ENCODE results near the gene CHCHD10.

Gene CHCHD10

DNA sequence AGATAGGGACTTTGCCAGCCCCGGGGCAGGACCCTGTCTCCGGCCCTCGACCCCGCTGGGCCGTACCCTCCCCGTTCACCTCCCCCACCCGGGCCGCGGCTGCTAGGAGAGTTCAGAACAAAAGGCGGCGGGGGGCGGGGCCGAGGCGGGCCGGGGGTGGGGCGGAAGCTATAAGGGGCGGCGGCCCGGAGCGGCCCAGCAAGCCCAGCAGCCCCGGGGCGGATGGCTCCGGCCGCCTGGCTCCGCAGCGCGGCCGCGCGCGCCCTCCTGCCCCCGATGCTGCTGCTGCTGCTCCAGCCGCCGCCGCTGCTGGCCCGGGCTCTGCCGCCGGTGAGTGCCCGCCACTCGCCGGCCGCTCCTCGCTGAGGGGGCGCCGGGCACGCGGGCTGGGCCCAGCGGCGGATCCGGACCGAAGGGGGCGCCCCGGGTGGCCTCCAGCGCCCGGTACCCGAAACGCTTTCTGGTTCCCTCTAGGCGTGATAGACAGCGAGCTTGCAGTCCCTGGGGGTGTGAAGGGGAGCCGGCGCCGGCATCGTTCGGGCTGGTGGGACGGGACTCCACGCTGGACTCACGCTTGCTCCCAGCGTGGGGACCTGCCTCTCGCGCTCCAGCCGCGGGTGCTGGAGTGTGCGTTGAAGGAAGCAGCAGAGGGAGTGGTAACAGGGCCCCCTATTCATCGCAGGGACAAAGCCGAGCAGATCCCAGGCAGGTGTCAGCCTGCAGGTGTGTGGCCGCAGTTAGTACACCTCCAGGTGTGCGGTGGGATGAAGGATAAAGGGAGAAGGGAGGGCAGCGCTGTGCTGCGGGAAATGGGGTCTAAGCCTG is 5.1 kb upstream of the CHCHD10 start, which contains the start of gene MMP11:
MMP11 (plus strand) TSS at position 201 of the 825 bp plus-strand sequence; CDS start at position 223, 22 bp downstream.
- Histone ChIP-seq H3K27ac (no peak within 1 kb of the TSS), H2AFZ (ENCODE audit: low read depth) (peak within 1 kb of the TSS; percentile 73), H4K20me1 (ENCODE audit: insufficient read depth) (no peaks in the 10 kb centered on the region), H3K79me2 (ENCODE audit: insufficient read depth, low read depth) (no peaks in the 10 kb centered on the region), H3K4me3 (IDR thresholded peaks at IDR 0.05; ENCODE audit: insufficient read depth, low read depth, low read length) (no peak within 1 kb of the TSS), H3K9ac (no peak within 1 kb of the TSS), H3K4me2 (peak within 1 kb of the TSS; percentile 90), H3K4me1 (ENCODE audit: low read depth, poor library complexity, severe bottlenecking) (peaks cover 49% of the 10 kb centered on the region), H3K27me3 (ENCODE audit: insufficient read depth, low read depth) (no peaks in the 10 kb centered on the region), H3K36me3 (ENCODE audit: insufficient read depth) (no peaks in the 10 kb centered on the region)
- TF ChIP-seq, protein P1, sequence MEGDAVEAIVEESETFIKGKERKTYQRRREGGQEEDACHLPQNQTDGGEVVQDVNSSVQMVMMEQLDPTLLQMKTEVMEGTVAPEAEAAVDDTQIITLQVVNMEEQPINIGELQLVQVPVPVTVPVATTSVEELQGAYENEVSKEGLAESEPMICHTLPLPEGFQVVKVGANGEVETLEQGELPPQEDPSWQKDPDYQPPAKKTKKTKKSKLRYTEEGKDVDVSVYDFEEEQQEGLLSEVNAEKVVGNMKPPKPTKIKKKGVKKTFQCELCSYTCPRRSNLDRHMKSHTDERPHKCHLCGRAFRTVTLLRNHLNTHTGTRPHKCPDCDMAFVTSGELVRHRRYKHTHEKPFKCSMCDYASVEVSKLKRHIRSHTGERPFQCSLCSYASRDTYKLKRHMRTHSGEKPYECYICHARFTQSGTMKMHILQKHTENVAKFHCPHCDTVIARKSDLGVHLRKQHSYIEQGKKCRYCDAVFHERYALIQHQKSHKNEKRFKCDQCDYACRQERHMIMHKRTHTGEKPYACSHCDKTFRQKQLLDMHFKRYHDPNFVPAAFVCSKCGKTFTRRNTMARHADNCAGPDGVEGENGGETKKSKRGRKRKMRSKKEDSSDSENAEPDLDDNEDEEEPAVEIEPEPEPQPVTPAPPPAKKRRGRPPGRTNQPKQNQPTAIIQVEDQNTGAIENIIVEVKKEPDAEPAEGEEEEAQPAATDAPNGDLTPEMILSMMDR (conservative IDR thresholded peaks at IDR 0.05; ENCODE audit: low read depth, low read length): no peak

DNA sequence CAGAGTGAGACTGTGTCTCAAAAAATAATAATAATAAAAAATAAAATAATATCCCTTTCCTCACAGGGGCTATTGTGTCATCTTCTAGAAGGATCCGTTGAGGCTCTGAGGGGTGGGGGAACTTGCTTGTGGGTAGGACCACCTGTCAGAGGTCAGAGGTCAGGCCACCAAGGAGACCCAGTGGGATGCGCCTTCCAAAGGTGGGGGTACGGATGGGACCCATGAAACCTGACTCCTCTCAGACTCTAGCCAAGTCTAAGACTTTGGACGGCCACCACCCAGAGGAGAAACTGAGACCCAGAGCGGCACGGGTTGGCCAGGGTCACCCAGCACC is 4.5 kb upstream of the CHCHD10 start:
- H3K4me1 ChIP-seq (ENCODE audit: low read depth, poor library complexity, severe bottlenecking): peaks cover 49% of the 10 kb centered on the region
- H4K20me1 ChIP-seq (ENCODE audit: insufficient read depth): no peaks in the 10 kb centered on the region
- TF ChIP-seq, protein P1 (conservative IDR thresholded peaks at IDR 0.05; ENCODE audit: low read depth, low read length): no peak
- H3K27ac ChIP-seq: no peak overlapping the region
- peak overlapping the region; percentile 73 for H2AFZ ChIP-seq (ENCODE audit: low read depth)
- no peaks in the 10 kb centered on the region for H3K27me3 ChIP-seq (ENCODE audit: insufficient read depth, low read depth)
- H3K79me2 ChIP-seq (ENCODE audit: insufficient read depth, low read depth): peaks cover 1% of the 10 kb centered on the region
- no peaks in the 10 kb centered on the region for H3K36me3 ChIP-seq (ENCODE audit: insufficient read depth)
- H3K9ac ChIP-seq: no peak overlapping the region
- peak overlapping the region; percentile 76 for H3K4me2 ChIP-seq
- H3K4me3 ChIP-seq (IDR thresholded peaks at IDR 0.05; ENCODE audit: insufficient read depth, low read depth, low read length): no peak overlapping the region

DNA sequence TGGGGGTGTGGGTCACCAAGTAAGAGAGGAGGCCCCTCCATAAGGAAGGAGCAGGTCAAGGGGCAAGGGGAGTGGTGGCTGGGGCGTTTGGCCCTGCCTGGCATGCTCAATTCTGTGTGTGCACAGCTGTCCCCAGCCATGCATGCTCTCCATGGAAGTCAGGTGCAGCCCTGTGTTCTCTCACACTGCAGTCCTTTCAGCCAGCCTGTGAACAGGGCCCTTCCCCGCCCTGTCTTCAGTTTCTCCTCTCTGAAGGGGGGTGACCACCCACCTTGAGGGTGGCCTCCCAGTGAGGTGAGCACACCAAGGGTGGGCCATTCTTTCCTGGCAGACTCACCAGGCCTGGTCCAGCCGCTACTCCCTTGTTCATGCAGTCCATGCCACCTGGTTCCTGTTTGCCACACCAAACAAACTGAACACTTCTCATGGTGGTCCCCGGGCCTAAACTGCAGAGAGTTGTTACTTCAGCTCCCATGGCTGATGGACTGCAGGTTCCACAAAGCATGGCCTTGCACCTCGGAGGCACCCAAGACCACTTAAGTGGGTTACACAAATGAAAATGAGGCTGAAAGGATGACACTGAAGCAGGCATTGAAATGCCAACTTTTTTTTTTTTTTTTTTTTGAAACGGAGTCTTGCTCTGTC is 1.7 kb upstream of the CHCHD10 start:
- no peak overlapping the region for H3K4me3 ChIP-seq (IDR thresholded peaks at IDR 0.05; ENCODE audit: insufficient read depth, low read depth, low read length)
- no peak overlapping the region for H2AFZ ChIP-seq (ENCODE audit: low read depth)
- peak overlapping the region; percentile 86; the same call in 1 of the 2 replicates for H3K4me2 ChIP-seq
- H3K27ac ChIP-seq: no peak overlapping the region
- no peaks in the 10 kb centered on the region for H4K20me1 ChIP-seq (ENCODE audit: insufficient read depth)
- H3K27me3 ChIP-seq (ENCODE audit: insufficient read depth, low read depth): no peaks in the 10 kb centered on the region
- H3K36me3 ChIP-seq (ENCODE audit: insufficient read depth): no peaks in the 10 kb centered on the region
- no peak overlapping the region for H3K9ac ChIP-seq
- TF ChIP-seq, protein P1 (conservative IDR thresholded peaks at IDR 0.05; ENCODE audit: low read depth, low read length): no peak
- H3K4me1 ChIP-seq (ENCODE audit: low read depth, poor library complexity, severe bottlenecking): peaks cover 63% of the 10 kb centered on the region
- peaks cover 11% of the 10 kb centered on the region for H3K79me2 ChIP-seq (ENCODE audit: insufficient read depth, low read depth)

DNA sequence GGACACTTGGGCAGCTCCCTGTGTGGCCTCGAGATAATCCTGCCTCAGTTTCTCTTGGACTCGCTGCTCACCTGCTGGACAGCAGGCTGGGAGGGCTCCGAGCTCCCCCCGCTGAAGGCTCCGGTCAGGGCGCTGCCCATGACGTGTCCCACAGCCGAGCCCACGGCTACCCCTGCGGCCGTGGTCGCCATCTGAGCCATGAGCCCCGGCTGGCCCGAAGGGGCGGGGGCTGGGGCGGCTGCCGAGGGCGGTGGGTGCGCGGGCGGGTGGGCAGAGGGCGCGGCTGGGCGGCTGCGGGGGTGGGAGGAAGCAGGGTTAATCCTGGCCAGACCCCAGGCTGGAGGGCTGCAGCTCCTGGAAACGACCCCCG is 484 bp downstream of the CHCHD10 start:
- peaks cover 53% of the 10 kb centered on the region for H3K4me1 ChIP-seq (ENCODE audit: low read depth, poor library complexity, severe bottlenecking)
- H4K20me1 ChIP-seq (ENCODE audit: insufficient read depth): no peaks in the 10 kb centered on the region
- H3K36me3 ChIP-seq (ENCODE audit: insufficient read depth): no peaks in the 10 kb centered on the region
- no peaks in the 10 kb centered on the region for H3K27me3 ChIP-seq (ENCODE audit: insufficient read depth, low read depth)
- peak overlapping the region; percentile 32 for H3K4me3 ChIP-seq (IDR thresholded peaks at IDR 0.05; ENCODE audit: insufficient read depth, low read depth, low read length)
- TF ChIP-seq, protein P1 (conservative IDR thresholded peaks at IDR 0.05; ENCODE audit: low read depth, low read length): no peak
- peak overlapping the region; percentile 72 for H3K27ac ChIP-seq
- peak overlapping the region; percentile 86; the same call in 1 of the 2 replicates for H2AFZ ChIP-seq (ENCODE audit: low read depth)
- peaks cover 11% of the 10 kb centered on the region for H3K79me2 ChIP-seq (ENCODE audit: insufficient read depth, low read depth)
- H3K9ac ChIP-seq: peak overlapping the region; percentile 91
- H3K4me2 ChIP-seq: peak overlapping the region; percentile 82

Measured in KMS-11 (cell line).